ENCODE data around the gene SMAD6. TPM values are rescaled to one million over a fixed set of nuclear protein-coding genes. Genes with fewer than 3 reads are reported as not detected.

The SMAD6 gene
- total RNA-seq, 4 donors from 2014 or later, result 1.7 to 6.3 (median 3.8) TPM

- H3K27ac ChIP-seq, result peak overlapping the region in 3 of 4 donors; percentile 1 to 57 (median 22)
- intact Hi-C loops (cut with DNase I), result no loop called here
- no peaks in the 10 kb centered on the region for H3K9me3 ChIP-seq
- peak overlapping the region; percentile 9 to 62 (median 32) for H3K4me3 ChIP-seq
- no peak for TF ChIP-seq POLR2A (IDR thresholded peaks at IDR 0.05)
- TF ChIP-seq CTCF (IDR thresholded peaks at IDR 0.05), result no peak
- peaks cover 0 to 22% (median 0%) of the 10 kb centered on the region in 4 donors for H3K27me3 ChIP-seq
- DNase-seq, result no peak
- H3K4me1 ChIP-seq, result peaks cover 5 to 40% (median 12%) of the 10 kb centered on the region in 3 donors
- 12 to 35% methylated on average over 7 to 8 of the region's 45 CpGs for WGBS, 2 donors
- no peaks in the 10 kb centered on the region for H3K36me3 ChIP-seq
Measured at GRCh38 chr15:66654739-66655375, 47.2 kb upstream of the SMAD6 start.

GRCh38 chr15:66655511-66655910 lies 46.5 kb upstream of the SMAD6 start:
- no peak for TF ChIP-seq CTCF (IDR thresholded peaks at IDR 0.05)
- no peak for TF ChIP-seq POLR2A (IDR thresholded peaks at IDR 0.05)
- Histone ChIP-seq H3K36me3 (no peaks in the 10 kb centered on the region), H3K9me3 (no peaks in the 10 kb centered on the region), H3K27me3 (peaks cover 0 to 22% (median 0%) of the 10 kb centered on the region in 4 donors), H3K27ac (peak overlapping the region in 1 of 4 donors; percentile 57), H3K4me3 (no peak overlapping the region), H3K4me1 (peaks cover 5 to 34% (median 10%) of the 10 kb centered on the region in 3 donors)
- WGBS, 2 donors, result 77 to 79% methylated on average over 9 to 13 of the region's 14 CpGs
- DNase-seq, result no peak
- intact Hi-C loops (cut with DNase I), result no loop called here

- Histone ChIP-seq H3K36me3 (no peaks in the 10 kb centered on the region), H3K4me1 (peaks cover 5 to 31% (median 10%) of the 10 kb centered on the region in 3 donors), H3K4me3 (no peak overlapping the region), H3K27me3 (peaks cover 0 to 22% (median 0%) of the 10 kb centered on the region in 4 donors), H3K27ac (no peak overlapping the region), H3K9me3 (no peaks in the 10 kb centered on the region)
- WGBS, 2 donors, result 95 to 100% methylated on average over 1 to 2 of the region's 2 CpGs
- intact Hi-C loops (cut with DNase I), result no loop called here
- no peak for DNase-seq
- TF ChIP-seq POLR2A (IDR thresholded peaks at IDR 0.05), result no peak
- TF ChIP-seq CTCF (IDR thresholded peaks at IDR 0.05), result no peak
Measured at GRCh38 chr15:66655997-66656396, 46.0 kb upstream of the SMAD6 start.

- intact Hi-C loops (cut with DNase I), result no loop called here
- Histone ChIP-seq H3K4me3 (no peak overlapping the region), H3K4me1 (peaks cover 5 to 31% (median 10%) of the 10 kb centered on the region in 3 donors), H3K27me3 (peaks cover 0 to 22% (median 0%) of the 10 kb centered on the region in 4 donors), H3K36me3 (no peaks in the 10 kb centered on the region), H3K9me3 (no peaks in the 10 kb centered on the region), H3K27ac (peak overlapping the region in 2 of 4 donors; percentile 17 to 34)
- TF ChIP-seq POLR2A (IDR thresholded peaks at IDR 0.05), result no peak
- TF ChIP-seq CTCF (IDR thresholded peaks at IDR 0.05), result no peak
- 66 to 73% methylated on average over 6 to 8 of the region's 9 CpGs for WGBS, 2 donors
- no peak for DNase-seq
Measured at GRCh38 chr15:66657185-66658020, 44.6 kb upstream of the SMAD6 start.

- H3K36me3 ChIP-seq, result no peaks in the 10 kb centered on the region
- intact Hi-C loops (cut with DNase I), result no loop called here
- peak overlapping the region in 2 of 4 donors; percentile 17 to 34 for H3K27ac ChIP-seq
- 43 to 59% methylated on average over 5 of the region's 5 CpGs for WGBS, 2 donors
- TF ChIP-seq POLR2A (IDR thresholded peaks at IDR 0.05) (no peak), CTCF (IDR thresholded peaks at IDR 0.05) (no peak)
- no peak for DNase-seq
- peaks cover 0 to 22% (median 0%) of the 10 kb centered on the region in 4 donors for H3K27me3 ChIP-seq
- no peak overlapping the region for H3K4me3 ChIP-seq
- H3K9me3 ChIP-seq, result no peaks in the 10 kb centered on the region
- H3K4me1 ChIP-seq, result peaks cover 5 to 31% (median 10%) of the 10 kb centered on the region in 3 donors
Measured at GRCh38 chr15:66658044-66658443, 44.0 kb upstream of the SMAD6 start.
